Caco-2 (cell line): Measurements from ENCODE around the gene APRT. TPM values are rescaled to one million over a fixed set of nuclear protein-coding genes. Genes with fewer than 3 reads are reported as not detected.

Experiments used
- BruUV-seq: library from RNA; stranded (reverse); fragments of 400-500 nt; replicated peaks from 2 replicates; lab custom pipeline; 2021; lab: Mats Ljungman, UMichigan
- CTCF ChIA-PET: fragments of 300-600 bp; sonication (Branson Sonifier 250); formaldehyde crosslinking; loops from one replicate; lab custom pipeline; 2022; ENCODE audit warnings: antibody characterized with exemption; lab: Charles Lee
- POLR2A ChIA-PET: fragments of 300-600 bp; sonication (Branson Sonifier 250); formaldehyde crosslinking; loops from one replicate; lab custom pipeline; 2022; ENCODE audit warnings: antibody characterized with exemption; lab: Charles Lee
- DNase-seq, 2 experiments: peaks; one replicate each; pipeline versions ENCODE4 v3.0.0 to v3.0.0-alpha.2; 2020 to 2022
- H3K27me3 ChIP-seq: replicated peaks from 2 replicates; pipeline ENCODE4 v1.6.0; 2011; ENCODE audit warnings: low read length; ENCODE audit not compliant: control insufficient read depth, insufficient read depth
- H3K36me3 ChIP-seq: 2 replicates; pipeline ENCODE4 v1.5.1; 2011; ENCODE audit warnings: low read length; ENCODE audit not compliant: control insufficient read depth, insufficient read depth
- H3K4me1 ChIP-seq: fragments of 250-450 bp; sonication (Bioruptor Pico); 2 replicates; pipeline ENCODE4 v1.5.1; 2020; ENCODE audit warnings: mild to moderate bottlenecking
- H3K4me3 ChIP-seq: 2 replicates; pipeline ENCODE4 v1.5.1; 2011; ENCODE audit warnings: low read depth, mild to moderate bottlenecking, control low read depth, low read length
- H3K9me3 ChIP-seq: fragments of 250-450 bp; sonication (Bioruptor Pico); 2 replicates; pipeline ENCODE4 v1.5.1; 2020; ENCODE audit warnings: mild to moderate bottlenecking, moderate library complexity
- H3K27ac Mint-ChIP-seq: one replicate; pipeline ENCODE4 v1.8.0; 2022; ENCODE audit warnings: mixed read lengths; ENCODE audit not compliant: unreplicated experiment
- H3K27me3 Mint-ChIP-seq: one replicate; pipeline ENCODE4 v1.8.0; 2022; ENCODE audit warnings: mixed read lengths; ENCODE audit not compliant: insufficient read depth, unreplicated experiment
- H3K36me3 Mint-ChIP-seq: one replicate; pipeline ENCODE4 v1.8.0; 2022; ENCODE audit warnings: mild to moderate bottlenecking, mixed read lengths; ENCODE audit not compliant: insufficient read depth, unreplicated experiment
- H3K4me1 Mint-ChIP-seq: one replicate; pipeline ENCODE4 v1.8.0; 2022; ENCODE audit warnings: low read depth, mixed read lengths; ENCODE audit not compliant: unreplicated experiment
- H3K4me3 Mint-ChIP-seq: one replicate; pipeline ENCODE4 v1.8.0; 2022; ENCODE audit warnings: mild to moderate bottlenecking, moderate library complexity, mixed read lengths; ENCODE audit not compliant: unreplicated experiment
- H3K9me3 Mint-ChIP-seq: one replicate; pipeline ENCODE4 v1.8.0; 2022; ENCODE audit warnings: mixed read lengths; ENCODE audit not compliant: unreplicated experiment
- CTCF ChIP-seq, 2 experiments: fragments of 200-600 bp in 1 of 2; IDR thresholded peaks; 1 replicate in 1 of 2; 2 replicates in 1 of 2; pipeline versions ENCODE4 v1.5.1 to v1.8.0; 2011 to 2022; ENCODE audit warnings: antibody characterized with exemption in 1 of 2, control low read depth in 1 of 2, inconsistent platforms in 1 of 2, low read depth in 1 of 2, low read length in 1 of 2, mild to moderate bottlenecking in 1 of 2, moderate library complexity in 1 of 2; ENCODE audit not compliant: insufficient read depth in 1 of 2, severe bottlenecking in 1 of 2, unreplicated experiment in 1 of 2
- intact Hi-C: fragments of 100-400 bp; cut with micrococcal nuclease; formaldehyde crosslinking; loops from one replicate; pipeline ENCODE4 v1.10.0; 2022; ENCODE audit not compliant: unreplicated experiment
- total RNA-seq: library from RNA; stranded (reverse); gene quantifications from 2 replicates; pipeline ENCODE4 v1.2.3, GENCODE V29; 2022

APRT gene
- total RNA-seq, 1 experiment from 2014 or later = 251 TPM

GRCh38 chr16:88810912-88811768 lies 588 bp downstream of the APRT start:
- no peak for TF ChIP-seq CTCF (IDR thresholded peaks at IDR 0.05; ENCODE audit: insufficient read depth in 1 of 2, low read depth in 1 of 2, low read length in 1 of 2, severe bottlenecking in 1 of 2, unreplicated experiment in 1 of 2)
- ChIA-PET POLR2A (interaction anchor here (0.6 to 2.5 kb wide), 5 partner anchors 46 to 430 kb away, joined by 3 to 13 read pairs (median 3); partner anchors contain the start of genes GALNS, TRAPPC2L and ZNF778), CTCF (interaction anchor here (0.6 to 3.1 kb wide), 6 partner anchors 8 to 115 kb away, joined by 3 to 29 read pairs (median 5); partner anchors contain the start of genes GALNS, PIEZO1 and TRAPPC2L)
- Histone ChIP-seq H3K4me1 (peaks cover 15% of the 10 kb centered on the region), H3K27me3 (no peaks in the 10 kb centered on the region), H3K36me3 (peaks cover 19% of the 10 kb centered on the region), H3K4me3 (peak overlapping the region; percentile 96), H3K9me3 (no peaks in the 10 kb centered on the region)
- peak overlapping the region; percentile 97 for H3K4me3 Mint-ChIP-seq
- H3K27ac Mint-ChIP-seq = peak overlapping the region; percentile 98
- H3K4me1 Mint-ChIP-seq = no peaks in the 10 kb centered on the region
- BruUV-seq = no TSS peak
- H3K27me3 Mint-ChIP-seq = no peaks in the 10 kb centered on the region
- no peaks in the 10 kb centered on the region for H3K9me3 Mint-ChIP-seq
- intact Hi-C loops = no loop called here
- H3K36me3 Mint-ChIP-seq = peaks cover 86% of the 10 kb centered on the region
- peak; percentile 86 for DNase-seq

DNA sequence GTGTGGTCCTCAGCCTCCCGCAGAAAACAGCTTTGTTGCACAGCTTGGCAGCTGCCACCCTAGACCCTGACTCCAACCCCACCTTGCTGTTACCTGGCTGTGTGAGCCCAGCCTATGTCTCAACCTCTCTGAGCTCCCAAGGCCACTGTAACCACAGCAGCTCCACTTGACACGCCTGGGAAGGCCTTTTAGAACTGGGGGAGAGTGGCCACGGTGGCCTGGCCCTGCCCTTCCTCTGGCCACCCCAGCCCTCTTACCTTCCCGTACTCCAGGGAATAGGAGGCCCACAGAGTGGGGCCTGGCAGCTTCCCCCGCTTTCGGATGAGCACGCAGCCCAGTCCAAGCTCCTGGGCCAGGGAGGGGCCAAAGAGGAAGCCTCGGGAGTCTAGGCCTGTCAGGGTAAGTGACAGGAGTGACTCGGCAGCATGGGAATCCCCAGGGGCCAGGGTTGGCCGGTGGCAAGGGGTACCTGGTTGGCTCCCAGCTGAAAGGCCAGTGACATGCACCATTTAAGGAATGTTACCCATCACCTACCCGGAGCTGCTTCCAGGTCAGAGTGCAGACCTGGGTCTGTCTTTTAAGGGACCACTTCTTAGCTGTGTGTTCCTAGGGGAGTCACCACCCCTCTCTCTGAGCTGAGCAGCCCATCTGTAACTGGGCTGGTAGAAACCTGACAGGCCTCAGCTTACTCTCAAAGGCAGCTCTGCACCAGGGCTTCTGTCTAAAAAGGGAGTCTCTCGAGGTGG lies 1.4 kb downstream of the APRT start:
- Histone ChIP-seq H3K4me3 (peak overlapping the region; percentile 96), H3K4me1 (peaks cover 15% of the 10 kb centered on the region), H3K36me3 (peaks cover 22% of the 10 kb centered on the region), H3K27me3 (no peaks in the 10 kb centered on the region), H3K9me3 (no peaks in the 10 kb centered on the region)
- BruUV-seq = no TSS peak
- no peak for TF ChIP-seq CTCF (IDR thresholded peaks at IDR 0.05; ENCODE audit: insufficient read depth in 1 of 2, low read depth in 1 of 2, low read length in 1 of 2, severe bottlenecking in 1 of 2, unreplicated experiment in 1 of 2)
- peak overlapping the region; percentile 97 for H3K4me3 Mint-ChIP-seq
- peaks cover 86% of the 10 kb centered on the region for H3K36me3 Mint-ChIP-seq
- ChIA-PET POLR2A (interaction anchor here (1.2 to 2.5 kb wide), 2 partner anchors 47 to 406 kb away, joined by 3 to 13 read pairs; partner anchors contain the start of genes GALNS and TRAPPC2L), CTCF (interaction anchor here (1.2 to 3.1 kb wide), 2 partner anchors 47 to 73 kb away, joined by 4 to 29 read pairs; no protein-coding TSS in a partner anchor)
- no peaks in the 10 kb centered on the region for H3K9me3 Mint-ChIP-seq
- peak in 1 of 2 experiments; percentile 66 for DNase-seq
- intact Hi-C loops = no loop called here
- no peaks in the 10 kb centered on the region for H3K27me3 Mint-ChIP-seq
- H3K27ac Mint-ChIP-seq = peak overlapping the region; percentile 98
- H3K4me1 Mint-ChIP-seq = no peaks in the 10 kb centered on the region
